Tibial nerve (tissue), 3 donors: ENCODE results near the gene ALDH3B1.
"Not testable (repeated sequence)": the region's sequence is repeated elsewhere in the genome, so short reads cannot be mapped to it uniquely, and the experiment has no call there.

ENCODE experiments used
- CTCF ChIP-seq, 5 experiments: fragments of 200-600 bp in 3 of 5; fragments of 450-650 bp in 2 of 5; sonication (generic) in 3 of 5; IDR thresholded peaks; one replicate each; pipeline ENCODE4 v1.5.1; 2016 to 2019; ENCODE audit warnings: antibody characterized with exemption in 5 of 5, mild to moderate bottlenecking in 3 of 5, moderate library complexity in 2 of 5
- POLR2A ChIP-seq, 2 donors: fragments of 450-650 bp; IDR thresholded peaks; one replicate each; pipeline ENCODE4 v1.6.1; 2017; ENCODE audit warnings: antibody characterized with exemption in 2 of 2, mild to moderate bottlenecking in 2 of 2, moderate library complexity in 2 of 2

GRCh38 chr11:67995129-67995528 lies 15.0 kb upstream of the ALDH3B1 start:
- not testable (repeated sequence) for TF ChIP-seq CTCF, POLR2A (IDR thresholded peaks at IDR 0.05)
